SK-N-SH treated with all-trans-retinoic acid at 6 μM for 48 hours (cell line): ENCODE results near the gene TFR2.

Experiments
- ATAC-seq: fragments of 200-7000 bp; cut with Tn5 transposase; 3 replicates; pipeline ENCODE4 v1.9.1; 2020; ENCODE audit warnings: mild to moderate bottlenecking, moderate library complexity
- ARNTL ChIP-seq: fragments of 450-650 bp; formaldehyde crosslinking; IDR thresholded peaks from 2 replicates; pipeline ENCODE4 v1.5.0; 2020; ENCODE audit warnings: low read depth, mild to moderate bottlenecking, moderate library complexity, borderline replicate concordance
- BACH2 ChIP-seq: fragments of 250-450 bp; sonication (Bioruptor Pico); IDR thresholded peaks from 2 replicates; pipeline ENCODE4 v1.9.0; 2021; ENCODE audit warnings: mild to moderate bottlenecking, borderline replicate concordance
- CREB5 ChIP-seq: fragments of 250-450 bp; sonication (Bioruptor Pico); IDR thresholded peaks from 2 replicates; pipeline ENCODE4 v1.5.1; 2020; ENCODE audit warnings: low read depth, mild to moderate bottlenecking, moderate library complexity
- CSDC2 ChIP-seq: fragments of 250-450 bp; sonication (Bioruptor Pico); IDR thresholded peaks from 2 replicates; pipeline ENCODE4 v1.5.0; 2020; ENCODE audit warnings: mild to moderate bottlenecking, moderate library complexity
- ESRRG ChIP-seq: fragments of 250-450 bp; sonication (Bioruptor Pico); IDR thresholded peaks from 2 replicates; pipeline ENCODE4 v1.6.1; 2021; ENCODE audit warnings: mild to moderate bottlenecking
- GLIS3 ChIP-seq: fragments of 250-450 bp; sonication (Bioruptor Pico); IDR thresholded peaks from 2 replicates; pipeline ENCODE4 v1.5.0; 2020; ENCODE audit warnings: mild to moderate bottlenecking, moderate library complexity
- ISL1 ChIP-seq: fragments of 250-450 bp; sonication (Bioruptor Pico); IDR thresholded peaks from 2 replicates; pipeline ENCODE4 v2.1.2; 2022; ENCODE audit warnings: mild to moderate bottlenecking, moderate library complexity
- OSR1 ChIP-seq: fragments of 250-450 bp; sonication (Bioruptor Pico); IDR thresholded peaks from 2 replicates; pipeline ENCODE4 v1.8.0; 2022; ENCODE audit warnings: moderate library complexity, mild to moderate bottlenecking, inconsistent platforms
- PPARA ChIP-seq: fragments of 250-450 bp; sonication (Bioruptor Pico); IDR thresholded peaks from 2 replicates; pipeline ENCODE4 v1.5.0; 2020; ENCODE audit warnings: mild to moderate bottlenecking, borderline replicate concordance
- RARB ChIP-seq: fragments of 250-450 bp; sonication (Bioruptor Pico); IDR thresholded peaks from 2 replicates; pipeline ENCODE4 v1.8.0; 2021; ENCODE audit warnings: mild to moderate bottlenecking, moderate library complexity
- SNAI2 ChIP-seq: fragments of 250-450 bp; sonication (Bioruptor Pico); IDR thresholded peaks from 2 replicates; pipeline ENCODE4 v1.5.0; 2020; ENCODE audit warnings: mild to moderate bottlenecking, moderate library complexity
- TCF4 ChIP-seq: fragments of 250-450 bp; sonication (Bioruptor Pico); IDR thresholded peaks from 2 replicates; pipeline ENCODE4 v1.8.0; 2021; ENCODE audit warnings: mild to moderate bottlenecking, moderate library complexity, borderline replicate concordance
- TOX ChIP-seq: fragments of 250-450 bp; sonication (Bioruptor Pico); IDR thresholded peaks from 2 replicates; pipeline ENCODE4 v1.8.0; 2021; ENCODE audit warnings: mild to moderate bottlenecking, moderate library complexity, borderline replicate concordance
- ZC3H10 ChIP-seq: fragments of 250-450 bp; sonication (Bioruptor Pico); IDR thresholded peaks from 2 replicates; pipeline ENCODE4 v1.5.1; 2021; ENCODE audit warnings: mild to moderate bottlenecking, moderate library complexity
- ZFP3 ChIP-seq: fragments of 250-450 bp; sonication (Bioruptor Pico); IDR thresholded peaks from 2 replicates; pipeline ENCODE4 v1.5.0; 2020; ENCODE audit warnings: mild to moderate bottlenecking, moderate library complexity
- ZFP30 ChIP-seq: fragments of 450-650 bp; formaldehyde crosslinking; IDR thresholded peaks from 2 replicates; pipeline ENCODE4 v1.5.0; 2022; ENCODE audit warnings: mild to moderate bottlenecking, moderate library complexity
- ZNF70 ChIP-seq: fragments of 450-650 bp; formaldehyde crosslinking; IDR thresholded peaks from 2 replicates; pipeline ENCODE4 v1.5.0; 2020; ENCODE audit warnings: mild to moderate bottlenecking, moderate library complexity
- ZNF8 ChIP-seq: fragments of 450-650 bp; formaldehyde crosslinking; IDR thresholded peaks from 2 replicates; pipeline ENCODE4 v1.5.0; 2020; ENCODE audit warnings: mild to moderate bottlenecking, moderate library complexity
- TF ChIP-seq, protein P1 (sequence below): fragments of 250-450 bp; sonication (Bioruptor Pico); IDR thresholded peaks from 2 replicates; pipeline ENCODE4 v1.8.0; 2020; ENCODE audit warnings: mild to moderate bottlenecking, moderate library complexity, borderline replicate concordance
- TF ChIP-seq, protein P2 (sequence below): fragments of 250-450 bp; sonication (Bioruptor Pico); IDR thresholded peaks from 2 replicates; pipeline ENCODE4 v1.8.0; 2021; ENCODE audit warnings: low read depth, mild to moderate bottlenecking, moderate library complexity, borderline replicate concordance
- TF ChIP-seq, protein P3 (sequence below): fragments of 250-450 bp; sonication (Bioruptor Pico); IDR thresholded peaks from 2 replicates; pipeline ENCODE4 v1.5.0; 2020; ENCODE audit warnings: mild to moderate bottlenecking, moderate library complexity

TFR2 gene

GRCh38 chr7:100641463-100641859 lies at the start of gene TFR2:
TFR2 (minus strand) TSS chr7:100641552; CDS start chr7:100641509, 43 bp downstream.
- TF ChIP-seq ZNF8 (CRISPR knock-in tag) = no peak
- no peak for TF ChIP-seq SNAI2 (CRISPR knock-in tag)
- no peak for TF ChIP-seq TCF4 (CRISPR knock-in tag)
- TF ChIP-seq ZFP3 (CRISPR knock-in tag) = no peak
- no peak for ATAC-seq

DNA sequence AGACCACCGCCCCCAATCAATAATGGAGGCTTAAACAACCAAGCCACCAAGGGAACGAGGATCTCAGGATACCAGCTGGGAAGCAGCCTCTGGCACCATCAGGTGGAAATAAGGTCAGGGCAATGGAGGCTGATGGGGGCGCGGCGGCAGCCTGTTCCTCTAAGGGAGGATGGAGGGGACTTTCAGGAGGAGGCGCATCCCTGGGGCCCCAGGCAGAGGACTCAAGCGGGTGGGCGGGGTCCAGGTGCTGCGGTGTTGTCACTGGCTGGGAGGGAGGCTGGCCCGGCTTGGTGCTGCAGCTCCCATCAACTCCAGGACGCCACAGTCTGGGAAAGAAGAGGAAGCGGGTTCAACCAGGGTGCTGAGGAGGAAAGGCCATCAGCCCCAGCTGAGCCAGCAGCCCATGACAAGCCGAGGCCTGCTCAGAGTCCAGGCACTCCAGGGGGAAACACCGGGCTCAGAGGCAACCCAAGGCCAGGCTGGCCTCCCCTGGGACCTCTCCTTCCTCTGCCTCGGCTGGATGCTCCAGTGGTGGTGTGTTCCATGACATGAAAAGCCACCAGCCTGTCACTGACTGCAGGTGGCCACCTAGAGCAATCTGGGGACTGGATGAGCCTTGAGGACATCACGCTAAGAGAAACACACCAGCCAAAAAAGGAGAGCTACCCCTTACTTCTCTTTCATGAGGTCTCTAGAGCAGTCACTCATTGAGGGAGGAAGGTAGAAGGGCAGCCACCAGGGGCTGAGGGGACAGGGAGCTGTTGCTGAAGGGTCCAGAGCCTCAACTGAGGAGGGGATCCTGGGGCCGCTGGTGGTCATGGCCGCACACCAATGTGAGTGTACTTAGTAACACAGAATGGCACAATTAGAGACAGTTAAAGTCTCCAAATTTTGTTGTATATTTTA lies 48.1 kb upstream of the TFR2 start:
- ATAC-seq = no peak
- TF ChIP-seq CSDC2 (CRISPR knock-in tag) (no peak), ISL1 (CRISPR knock-in tag) (no peak), ESRRG (CRISPR knock-in tag) (no peak), CREB5 (CRISPR knock-in tag) (no peak), TCF4 (CRISPR knock-in tag) (no peak), BACH2 (CRISPR knock-in tag) (no peak), PPARA (CRISPR knock-in tag) (no peak), TOX (no peak), ARNTL (CRISPR knock-in tag) (no peak), GLIS3 (no peak), OSR1 (CRISPR knock-in tag) (no peak)
- TF ChIP-seq, protein P1, sequence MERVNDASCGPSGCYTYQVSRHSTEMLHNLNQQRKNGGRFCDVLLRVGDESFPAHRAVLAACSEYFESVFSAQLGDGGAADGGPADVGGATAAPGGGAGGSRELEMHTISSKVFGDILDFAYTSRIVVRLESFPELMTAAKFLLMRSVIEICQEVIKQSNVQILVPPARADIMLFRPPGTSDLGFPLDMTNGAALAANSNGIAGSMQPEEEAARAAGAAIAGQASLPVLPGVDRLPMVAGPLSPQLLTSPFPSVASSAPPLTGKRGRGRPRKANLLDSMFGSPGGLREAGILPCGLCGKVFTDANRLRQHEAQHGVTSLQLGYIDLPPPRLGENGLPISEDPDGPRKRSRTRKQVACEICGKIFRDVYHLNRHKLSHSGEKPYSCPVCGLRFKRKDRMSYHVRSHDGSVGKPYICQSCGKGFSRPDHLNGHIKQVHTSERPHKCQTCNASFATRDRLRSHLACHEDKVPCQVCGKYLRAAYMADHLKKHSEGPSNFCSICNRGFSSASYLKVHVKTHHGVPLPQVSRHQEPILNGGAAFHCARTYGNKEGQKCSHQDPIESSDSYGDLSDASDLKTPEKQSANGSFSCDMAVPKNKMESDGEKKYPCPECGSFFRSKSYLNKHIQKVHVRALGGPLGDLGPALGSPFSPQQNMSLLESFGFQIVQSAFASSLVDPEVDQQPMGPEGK (CRISPR knock-in tag) = no peak

- TF ChIP-seq ZFP30 (CRISPR knock-in tag) = no peak
- no peak for TF ChIP-seq BACH2 (CRISPR knock-in tag)
- no peak for TF ChIP-seq GLIS3
- no peak for TF ChIP-seq ZNF70 (CRISPR knock-in tag)
- TF ChIP-seq ARNTL (CRISPR knock-in tag) = no peak
- TF ChIP-seq, protein P2, sequence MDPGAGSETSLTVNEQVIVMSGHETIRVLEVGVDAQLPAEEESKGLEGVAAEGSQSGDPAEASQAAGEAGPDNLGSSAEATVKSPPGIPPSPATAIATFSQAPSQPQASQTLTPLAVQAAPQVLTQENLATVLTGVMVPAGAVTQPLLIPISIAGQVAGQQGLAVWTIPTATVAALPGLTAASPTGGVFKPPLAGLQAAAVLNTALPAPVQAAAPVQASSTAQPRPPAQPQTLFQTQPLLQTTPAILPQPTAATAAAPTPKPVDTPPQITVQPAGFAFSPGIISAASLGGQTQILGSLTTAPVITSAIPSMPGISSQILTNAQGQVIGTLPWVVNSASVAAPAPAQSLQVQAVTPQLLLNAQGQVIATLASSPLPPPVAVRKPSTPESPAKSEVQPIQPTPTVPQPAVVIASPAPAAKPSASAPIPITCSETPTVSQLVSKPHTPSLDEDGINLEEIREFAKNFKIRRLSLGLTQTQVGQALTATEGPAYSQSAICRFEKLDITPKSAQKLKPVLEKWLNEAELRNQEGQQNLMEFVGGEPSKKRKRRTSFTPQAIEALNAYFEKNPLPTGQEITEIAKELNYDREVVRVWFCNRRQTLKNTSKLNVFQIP (CRISPR knock-in tag) = no peak
- TF ChIP-seq ZNF8 (CRISPR knock-in tag) = no peak
- TF ChIP-seq, protein P3, sequence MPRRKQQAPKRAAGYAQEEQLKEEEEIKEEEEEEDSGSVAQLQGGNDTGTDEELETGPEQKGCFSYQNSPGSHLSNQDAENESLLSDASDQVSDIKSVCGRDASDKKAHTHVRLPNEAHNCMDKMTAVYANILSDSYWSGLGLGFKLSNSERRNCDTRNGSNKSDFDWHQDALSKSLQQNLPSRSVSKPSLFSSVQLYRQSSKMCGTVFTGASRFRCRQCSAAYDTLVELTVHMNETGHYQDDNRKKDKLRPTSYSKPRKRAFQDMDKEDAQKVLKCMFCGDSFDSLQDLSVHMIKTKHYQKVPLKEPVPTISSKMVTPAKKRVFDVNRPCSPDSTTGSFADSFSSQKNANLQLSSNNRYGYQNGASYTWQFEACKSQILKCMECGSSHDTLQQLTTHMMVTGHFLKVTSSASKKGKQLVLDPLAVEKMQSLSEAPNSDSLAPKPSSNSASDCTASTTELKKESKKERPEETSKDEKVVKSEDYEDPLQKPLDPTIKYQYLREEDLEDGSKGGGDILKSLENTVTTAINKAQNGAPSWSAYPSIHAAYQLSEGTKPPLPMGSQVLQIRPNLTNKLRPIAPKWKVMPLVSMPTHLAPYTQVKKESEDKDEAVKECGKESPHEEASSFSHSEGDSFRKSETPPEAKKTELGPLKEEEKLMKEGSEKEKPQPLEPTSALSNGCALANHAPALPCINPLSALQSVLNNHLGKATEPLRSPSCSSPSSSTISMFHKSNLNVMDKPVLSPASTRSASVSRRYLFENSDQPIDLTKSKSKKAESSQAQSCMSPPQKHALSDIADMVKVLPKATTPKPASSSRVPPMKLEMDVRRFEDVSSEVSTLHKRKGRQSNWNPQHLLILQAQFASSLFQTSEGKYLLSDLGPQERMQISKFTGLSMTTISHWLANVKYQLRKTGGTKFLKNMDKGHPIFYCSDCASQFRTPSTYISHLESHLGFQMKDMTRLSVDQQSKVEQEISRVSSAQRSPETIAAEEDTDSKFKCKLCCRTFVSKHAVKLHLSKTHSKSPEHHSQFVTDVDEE (CRISPR knock-in tag) = no peak
- TF ChIP-seq TOX = no peak
- no peak for TF ChIP-seq ISL1 (CRISPR knock-in tag)
- no peak for TF ChIP-seq ZFP3 (CRISPR knock-in tag)
- TF ChIP-seq, protein P1 (CRISPR knock-in tag) = no peak
- TF ChIP-seq CREB5 (CRISPR knock-in tag) = no peak
- TF ChIP-seq TCF4 (CRISPR knock-in tag) = no peak
- no peak for TF ChIP-seq SNAI2 (CRISPR knock-in tag)
- no peak for TF ChIP-seq ZC3H10 (CRISPR knock-in tag)
- no peak for TF ChIP-seq RARB (CRISPR knock-in tag)
- TF ChIP-seq OSR1 (CRISPR knock-in tag) = no peak
- ATAC-seq = no peak
Observed at GRCh38 chr7:100688326-100688860, 47.0 kb upstream of the TFR2 start.
